OCI-LY1 (cell line): ENCODE measurements around the gene CCDC187.

Experiments
- CTCF ChIP-seq: fragments of 200-600 bp; sonication (generic), shearing (Covaris generic); IDR thresholded peaks from 2 replicates; pipeline ENCODE4 v1.5.1; 2017; ENCODE audit warnings: mild to moderate bottlenecking, antibody characterized with exemption, low read length, moderate library complexity, mixed read lengths
- EZH2 ChIP-seq: fragments of 200-600 bp; sonication (generic), shearing (Covaris generic); IDR thresholded peaks from 2 replicates; pipeline ENCODE4 v1.8.0; 2017; ENCODE audit warnings: borderline replicate concordance, mixed run types, mild to moderate bottlenecking, antibody characterized with exemption, low read length, moderate library complexity, mixed read lengths

DNA sequence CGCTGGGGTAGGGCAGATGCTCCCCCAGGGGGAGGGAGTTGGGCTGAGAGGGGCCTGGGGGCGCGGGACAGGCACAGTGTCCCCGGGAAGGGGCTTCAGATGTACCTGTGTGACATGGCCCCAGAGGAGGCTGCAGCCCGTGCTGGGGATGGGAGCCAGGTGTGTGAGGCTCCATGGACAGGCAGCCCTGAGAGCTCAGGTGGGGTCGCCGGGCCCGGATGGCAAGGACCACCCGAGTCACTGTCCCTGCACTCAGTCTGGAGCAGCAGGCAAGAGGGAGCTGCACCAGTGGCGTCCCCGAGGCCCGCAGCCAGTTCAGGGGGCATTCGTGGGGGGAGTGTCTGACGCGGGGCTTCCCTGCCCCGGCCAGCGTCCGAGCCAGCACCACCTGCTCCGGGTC lies 18.9 kb downstream of the CCDC187 start:
- TF ChIP-seq CTCF (no peak), EZH2 (no peak)
